HG02759 (cell line): ENCODE measurements around the gene PLOD3.
"Not testable (repeated sequence)": the region's sequence is repeated elsewhere in the genome, so short reads cannot be mapped to it uniquely, and the experiment has no call there.

Experiments
- ATAC-seq: cut with Tn5 transposase; IDR thresholded peaks from one replicate; pipeline ENCODE4 v1.9.1; 2021; ENCODE audit warnings: mild to moderate bottlenecking, moderate library complexity; ENCODE audit not compliant: unreplicated experiment

Gene PLOD3

GRCh38 chr7:101217388-101218235 is at the start of gene PLOD3, which contains the start of gene ZNHIT1:
TSS of gene PLOD3 (minus strand) at chr7:101217581. CDS start at chr7:101217274, 307 bp downstream.
TSS of gene ZNHIT1 (plus strand) at chr7:101218165. CDS start at chr7:101218196, 31 bp downstream.
- peak; percentile 72 for ATAC-seq

- no peak for ATAC-seq
Observed at GRCh38 chr7:101265622-101266516, 48.5 kb upstream of the PLOD3 start.

GRCh38 chr7:101264102-101264706 is 46.8 kb upstream of the PLOD3 start:
- not testable (repeated sequence) for ATAC-seq

GRCh38 chr7:101258243-101258731 is 40.9 kb upstream of the PLOD3 start:
- no peak for ATAC-seq

GRCh38 chr7:101255796-101256195 is 38.4 kb upstream of the PLOD3 start:
- ATAC-seq, result no peak

- not testable (repeated sequence) for ATAC-seq
Observed at GRCh38 chr7:101253199-101253598, 35.8 kb upstream of the PLOD3 start.

GRCh38 chr7:101251871-101252659 is 34.7 kb upstream of the PLOD3 start:
- peak; percentile 99 for ATAC-seq

- no peak for ATAC-seq
Observed at GRCh38 chr7:101250324-101250723, 32.9 kb upstream of the PLOD3 start.

GRCh38 chr7:101248276-101248675 is 30.9 kb upstream of the PLOD3 start:
- no peak for ATAC-seq

GRCh38 chr7:101245147-101245668 is 27.8 kb upstream of the PLOD3 start:
- ATAC-seq, result peak; percentile 1

- peak; percentile 94 for ATAC-seq
Observed at GRCh38 chr7:101244375-101245146, 27.2 kb upstream of the PLOD3 start, which contains the start of gene FIS1. TSS of gene FIS1 (minus strand) at chr7:101245081. CDS start at chr7:101245004, 77 bp downstream.

- no peak for ATAC-seq
Observed at GRCh38 chr7:101243646-101244374, 26.4 kb upstream of the PLOD3 start.

- no peak for ATAC-seq
Observed at GRCh38 chr7:101241443-101242349, 24.3 kb upstream of the PLOD3 start.

- ATAC-seq, result no peak
Observed at GRCh38 chr7:101241015-101241363, 23.6 kb upstream of the PLOD3 start.

GRCh38 chr7:101240226-101241014 is 23.0 kb upstream of the PLOD3 start:
- no peak for ATAC-seq

GRCh38 chr7:101239951-101240220 is 22.5 kb upstream of the PLOD3 start:
- no peak for ATAC-seq
